KBM-7 (cell line): ENCODE data around the gene HNF1B.
"Not testable (repeated sequence)": the region's sequence is repeated elsewhere in the genome, so short reads cannot be mapped to it uniquely, and the experiment has no call there.

Experiments used
- DNase-seq: peaks from one replicate; pipeline ENCODE4 v3.0.0-alpha.2; 2015
- in situ Hi-C: fragments of 300-500 bp; cut with MboI; formaldehyde crosslinking; loops from 2 replicates; pipeline ENCODE4 v1.14.3; 2020; ENCODE audit warnings: low sequenced_read_pairs, low pct_unique_long_range_greater_than_20kb, mixed read lengths

HNF1B gene

GRCh38 chr17:37744961-37745800 is at the start of gene HNF1B:
Gene HNF1B, minus strand, starts transcription at chr17:37745059. Its CDS starts 175 bp downstream, at chr17:37744884.
- in situ Hi-C loops: no loop called here
- DNase-seq: no peak

- in situ Hi-C loops: no loop called here
- DNase-seq: no peak
Measured at GRCh38 chr17:37792787-37793186, 47.9 kb upstream of the HNF1B start.

- peak; percentile 63 for DNase-seq
- in situ Hi-C loops: no loop called here
Measured at GRCh38 chr17:37791447-37792399, 46.9 kb upstream of the HNF1B start.

- no peak for DNase-seq
- in situ Hi-C loops: no loop called here
Measured at GRCh38 chr17:37789771-37790541, 45.1 kb upstream of the HNF1B start.

- DNase-seq: no peak
- in situ Hi-C loops: no loop called here
Measured at GRCh38 chr17:37789021-37789565, 44.2 kb upstream of the HNF1B start.

GRCh38 chr17:37788526-37788925 is 43.7 kb upstream of the HNF1B start:
- in situ Hi-C loops: no loop called here
- no peak for DNase-seq

GRCh38 chr17:37787055-37787757 is 42.3 kb upstream of the HNF1B start:
- no peak for DNase-seq
- in situ Hi-C loops: no loop called here

- DNase-seq: no peak
- in situ Hi-C loops: no loop called here
Measured at GRCh38 chr17:37786481-37786880, 41.6 kb upstream of the HNF1B start.

- in situ Hi-C loops: not testable (repeated sequence)
- DNase-seq: peak; percentile 44
Measured at GRCh38 chr17:37782460-37782859, 37.6 kb upstream of the HNF1B start.

- in situ Hi-C loops: no loop called here
Measured at GRCh38 chr17:37781451-37781850, 36.6 kb upstream of the HNF1B start.

GRCh38 chr17:37779554-37779953 is 34.7 kb upstream of the HNF1B start:
- DNase-seq: no peak
- in situ Hi-C loops: no loop called here

More at GRCh38 chr17:37781451-37781850, 36.6 kb upstream of the HNF1B start:
- DNase-seq: no peak

GRCh38 chr17:37774504-37774903 is 29.6 kb upstream of the HNF1B start:
- DNase-seq: peak; percentile 39
- in situ Hi-C loops: no loop called here

- in situ Hi-C loops: no loop called here
- no peak for DNase-seq
Measured at GRCh38 chr17:37772982-37773381, 28.1 kb upstream of the HNF1B start.

- peak; percentile 44 for DNase-seq
- in situ Hi-C loops: no loop called here
Measured at GRCh38 chr17:37770631-37771518, 26.0 kb upstream of the HNF1B start.

- in situ Hi-C loops: no loop called here
- DNase-seq: no peak
Measured at GRCh38 chr17:37769050-37769449, 24.2 kb upstream of the HNF1B start.

GRCh38 chr17:37768438-37768837 is 23.6 kb upstream of the HNF1B start:
- no peak for DNase-seq
- in situ Hi-C loops: no loop called here

- in situ Hi-C loops: no loop called here
- no peak for DNase-seq
Measured at GRCh38 chr17:37766971-37767370, 22.1 kb upstream of the HNF1B start.
